Measurements from ENCODE around the gene NFS1.

The NFS1 gene

GRCh38 chr20:35702051-35702823, 3.1 kb upstream of the NFS1 start:
- peak overlapping the region; percentile 16; the same call in 1 of the 2 replicates for H3K27ac ChIP-seq (ENCODE audit: low read length)

DNA sequence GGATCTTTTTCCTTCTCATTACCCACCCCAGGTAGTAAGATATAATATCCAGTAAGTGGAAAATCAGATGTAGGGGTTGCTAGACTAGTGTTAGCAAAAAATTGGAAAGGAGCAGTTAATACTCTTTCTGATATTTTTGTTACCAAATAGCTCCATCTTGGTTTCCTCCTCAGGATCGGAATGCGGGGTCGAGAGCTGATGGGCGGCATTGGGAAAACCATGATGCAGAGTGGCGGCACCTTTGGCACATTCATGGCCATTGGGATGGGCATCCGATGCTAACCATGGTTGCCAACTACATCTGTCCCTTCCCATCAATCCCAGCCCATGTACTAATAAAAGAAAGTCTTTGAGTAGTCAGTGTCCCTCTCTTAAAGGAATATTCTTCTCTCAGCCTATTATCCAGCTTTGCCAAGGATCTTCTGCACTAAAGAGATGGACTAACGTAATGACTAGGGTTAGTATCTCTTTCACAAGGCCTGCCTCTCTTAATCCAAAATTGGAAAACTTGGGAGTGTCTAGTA, 1.5 kb upstream of the NFS1 start:
- no peak for ATAC-seq (ENCODE audit: insufficient read depth, low read depth)
- H3K79me2 ChIP-seq (ENCODE audit: insufficient read depth, low read length), result peaks cover 58% of the 10 kb centered on the region

More at GRCh38 chr20:35702051-35702823, 3.1 kb upstream of the NFS1 start:
- Histone ChIP-seq H3K27me3 (ENCODE audit: insufficient read depth, low read length, poor library complexity) (no peaks in the 10 kb centered on the region), H4K20me1 (ENCODE audit: insufficient read depth, low read length) (peaks cover 43% of the 10 kb centered on the region), H3K4me2 (ENCODE audit: insufficient read depth, low read length) (peak overlapping the region; percentile 5; the same call in 1 of the 2 replicates), H3K4me1 (ENCODE audit: insufficient read depth, low read length) (peaks cover 45% of the 10 kb centered on the region), H3K9me3 (ENCODE audit: insufficient read depth, low read length, severe bottlenecking) (no peaks in the 10 kb centered on the region), H2AFZ (ENCODE audit: low read depth, low read length) (no peak overlapping the region), H3K36me3 (ENCODE audit: insufficient read depth, low read length) (peaks cover 65% of the 10 kb centered on the region), H3K4me3 (ENCODE audit: low read depth in 1 of 2, low read length in 2 of 2) (no peak overlapping the region), H3K79me2 (ENCODE audit: insufficient read depth, low read length) (peaks cover 69% of the 10 kb centered on the region), H3K9ac (ENCODE audit: low read depth, low read length) (no peak overlapping the region)
- no peak for TF ChIP-seq EZH2 (IDR thresholded peaks at IDR 0.05; ENCODE audit: borderline replicate concordance, low read depth, low read length, severe bottlenecking)
- TF ChIP-seq, protein P1, sequence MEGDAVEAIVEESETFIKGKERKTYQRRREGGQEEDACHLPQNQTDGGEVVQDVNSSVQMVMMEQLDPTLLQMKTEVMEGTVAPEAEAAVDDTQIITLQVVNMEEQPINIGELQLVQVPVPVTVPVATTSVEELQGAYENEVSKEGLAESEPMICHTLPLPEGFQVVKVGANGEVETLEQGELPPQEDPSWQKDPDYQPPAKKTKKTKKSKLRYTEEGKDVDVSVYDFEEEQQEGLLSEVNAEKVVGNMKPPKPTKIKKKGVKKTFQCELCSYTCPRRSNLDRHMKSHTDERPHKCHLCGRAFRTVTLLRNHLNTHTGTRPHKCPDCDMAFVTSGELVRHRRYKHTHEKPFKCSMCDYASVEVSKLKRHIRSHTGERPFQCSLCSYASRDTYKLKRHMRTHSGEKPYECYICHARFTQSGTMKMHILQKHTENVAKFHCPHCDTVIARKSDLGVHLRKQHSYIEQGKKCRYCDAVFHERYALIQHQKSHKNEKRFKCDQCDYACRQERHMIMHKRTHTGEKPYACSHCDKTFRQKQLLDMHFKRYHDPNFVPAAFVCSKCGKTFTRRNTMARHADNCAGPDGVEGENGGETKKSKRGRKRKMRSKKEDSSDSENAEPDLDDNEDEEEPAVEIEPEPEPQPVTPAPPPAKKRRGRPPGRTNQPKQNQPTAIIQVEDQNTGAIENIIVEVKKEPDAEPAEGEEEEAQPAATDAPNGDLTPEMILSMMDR (IDR thresholded peaks at IDR 0.05; ENCODE audit: borderline replicate concordance, extremely low read depth, low read length, poor library complexity, severe bottlenecking), result no peak
- ATAC-seq (ENCODE audit: insufficient read depth, low read depth) (no peak), DNase-seq (no peak)

GRCh38 chr20:35699957-35700624, 939 bp upstream of the NFS1 start:
- no peak for TF ChIP-seq EZH2 (IDR thresholded peaks at IDR 0.05; ENCODE audit: borderline replicate concordance, low read depth, low read length, severe bottlenecking)
- TF ChIP-seq, protein P1 (IDR thresholded peaks at IDR 0.05; ENCODE audit: borderline replicate concordance, extremely low read depth, low read length, poor library complexity, severe bottlenecking), result no peak
- Histone ChIP-seq H3K4me1 (ENCODE audit: insufficient read depth, low read length) (peaks cover 47% of the 10 kb centered on the region), H3K27me3 (ENCODE audit: insufficient read depth, low read length, poor library complexity) (no peaks in the 10 kb centered on the region), H3K9me3 (ENCODE audit: insufficient read depth, low read length, severe bottlenecking) (no peaks in the 10 kb centered on the region), H4K20me1 (ENCODE audit: insufficient read depth, low read length) (peaks cover 29% of the 10 kb centered on the region), H2AFZ (ENCODE audit: low read depth, low read length) (peak overlapping the region; percentile 98), H3K36me3 (ENCODE audit: insufficient read depth, low read length) (peaks cover 57% of the 10 kb centered on the region), H3K4me2 (ENCODE audit: insufficient read depth, low read length) (peak overlapping the region; percentile 83), H3K27ac (ENCODE audit: low read length) (peak overlapping the region; percentile 85), H3K79me2 (ENCODE audit: insufficient read depth, low read length) (peaks cover 59% of the 10 kb centered on the region), H3K4me3 (ENCODE audit: low read depth in 1 of 2, low read length in 2 of 2) (peak overlapping the region; percentile 93 to 94), H3K9ac (ENCODE audit: low read depth, low read length) (peak overlapping the region; percentile 90)
- ATAC-seq (ENCODE audit: insufficient read depth, low read depth) (no peak), DNase-seq (no peak)

More for the DNA sequence above, 1.5 kb upstream of the NFS1 start:
- Histone ChIP-seq H4K20me1 (ENCODE audit: insufficient read depth, low read length) (peaks cover 33% of the 10 kb centered on the region), H3K27me3 (ENCODE audit: insufficient read depth, low read length, poor library complexity) (no peaks in the 10 kb centered on the region), H3K4me2 (ENCODE audit: insufficient read depth, low read length) (peak overlapping the region; percentile 83), H3K4me3 (ENCODE audit: low read depth in 1 of 2, low read length in 2 of 2) (peak overlapping the region; percentile 93 to 94; a peak in 3 of 4 replicates), H3K9me3 (ENCODE audit: insufficient read depth, low read length, severe bottlenecking) (no peaks in the 10 kb centered on the region), H2AFZ (ENCODE audit: low read depth, low read length) (no peak overlapping the region), H3K36me3 (ENCODE audit: insufficient read depth, low read length) (peaks cover 57% of the 10 kb centered on the region), H3K9ac (ENCODE audit: low read depth, low read length) (peak overlapping the region; percentile 90), H3K27ac (ENCODE audit: low read length) (peak overlapping the region; percentile 85), H3K4me1 (ENCODE audit: insufficient read depth, low read length) (peaks cover 47% of the 10 kb centered on the region)
- DNase-seq, result no peak
- TF ChIP-seq EZH2 (IDR thresholded peaks at IDR 0.05; ENCODE audit: borderline replicate concordance, low read depth, low read length, severe bottlenecking), result no peak
- TF ChIP-seq, protein P1 (IDR thresholded peaks at IDR 0.05; ENCODE audit: borderline replicate concordance, extremely low read depth, low read length, poor library complexity, severe bottlenecking), result no peak

Data from DND-41 (cell line).